Uterus (tissue), 4 donors: ENCODE measurements around the gene NR2F6. TPM values are rescaled to one million over a fixed set of nuclear protein-coding genes. Genes with fewer than 3 reads are reported as not detected.

ENCODE experiments used
- DNase-seq, 2 donors: peaks; one replicate each; pipeline ENCODE4 v3.0.0-alpha.2; 2019 to 2020
- H3K27ac ChIP-seq, 2 donors: fragments of 200-600 bp; sonication (generic); 1 replicate in 1 of 2; 2 replicates in 1 of 2; pipeline ENCODE4 v1.5.1; 2016 to 2018
- H3K27me3 ChIP-seq, 2 donors: fragments of 200-600 bp; sonication (generic); one replicate each; pipeline ENCODE4 v1.5.1; 2018 to 2019; ENCODE audit warnings: control low read depth in 1 of 2
- H3K36me3 ChIP-seq, 2 donors: fragments of 200-600 bp; sonication (generic); one replicate each; pipeline ENCODE4 v1.5.1; 2019; ENCODE audit warnings: control low read depth in 1 of 2
- H3K4me1 ChIP-seq, 2 donors: fragments of 200-600 bp; sonication (generic); one replicate each; pipeline ENCODE4 v1.5.1; 2018 to 2019; ENCODE audit warnings: control low read depth in 1 of 2
- H3K4me3 ChIP-seq, 2 donors: fragments of 200-600 bp; sonication (generic); 1 replicate in 1 of 2; 2 replicates in 1 of 2; pipeline ENCODE4 v1.5.1; 2018 to 2019; ENCODE audit warnings: mild to moderate bottlenecking in 1 of 2
- H3K9me3 ChIP-seq, 2 donors: fragments of 200-600 bp; sonication (generic); one replicate each; pipeline ENCODE4 v1.5.1; 2019; ENCODE audit warnings: control low read depth in 1 of 2
- POLR2A ChIP-seq, 2 donors: fragments of 450-650 bp; IDR thresholded peaks; one replicate each; pipeline ENCODE4 v1.6.1; 2016; ENCODE audit warnings: antibody characterized with exemption in 2 of 2, mild to moderate bottlenecking in 1 of 2, moderate library complexity in 1 of 2
- intact Hi-C: fragments of 100-400 bp; cut with DNase I; formaldehyde crosslinking; loops from one replicate; pipeline ENCODE4 v1.15.1; 2023; ENCODE audit warnings: low total_unique reads
- total RNA-seq, 4 donors: library from RNA; depleted of rRNA in 3 of 4; stranded (reverse); fragments of >200 nt in 3 of 4; gene quantifications; one replicate each; pipeline versions ENCODE4 v1.1.0 to v1.2.4, GENCODE V29; 2014 to 2023
- TF ChIP-seq, protein P1 (sequence below), 4 experiments: fragments of 200-600 bp in 2 of 4; fragments of 450-650 bp in 2 of 4; sonication (generic) in 2 of 4; IDR thresholded peaks; one replicate each; pipeline ENCODE4 v1.5.1; 2016 to 2019; ENCODE audit warnings: antibody characterized with exemption in 4 of 4, mild to moderate bottlenecking in 2 of 4, moderate library complexity in 1 of 4
- donor health status: DM: yes; HTN: yes; CAD: no.

Gene NR2F6
- total RNA-seq, 4 donors from 2014 or later: 14.3 to 45.0 (median 36.0) TPM

DNA sequence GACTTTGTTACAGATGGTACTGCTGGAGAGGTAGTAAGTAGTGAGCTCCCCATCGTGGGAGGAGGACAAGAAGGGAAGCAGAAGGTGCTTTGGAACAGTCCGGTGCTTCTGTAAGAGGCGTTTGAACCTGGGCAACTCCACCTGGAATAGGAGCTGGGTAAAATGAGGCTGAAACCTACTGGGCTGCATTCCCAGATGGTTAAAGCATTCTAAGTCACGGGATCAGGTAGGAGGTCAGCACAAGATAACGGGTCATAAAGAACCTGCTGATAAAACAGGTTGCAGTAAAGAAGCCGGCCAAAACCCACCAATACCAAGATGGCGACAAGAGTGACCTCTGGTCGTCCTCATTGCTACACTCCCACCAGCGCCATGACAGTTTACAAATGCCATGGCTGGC, 41.0 kb upstream of the NR2F6 start:
- TF ChIP-seq, protein P1, sequence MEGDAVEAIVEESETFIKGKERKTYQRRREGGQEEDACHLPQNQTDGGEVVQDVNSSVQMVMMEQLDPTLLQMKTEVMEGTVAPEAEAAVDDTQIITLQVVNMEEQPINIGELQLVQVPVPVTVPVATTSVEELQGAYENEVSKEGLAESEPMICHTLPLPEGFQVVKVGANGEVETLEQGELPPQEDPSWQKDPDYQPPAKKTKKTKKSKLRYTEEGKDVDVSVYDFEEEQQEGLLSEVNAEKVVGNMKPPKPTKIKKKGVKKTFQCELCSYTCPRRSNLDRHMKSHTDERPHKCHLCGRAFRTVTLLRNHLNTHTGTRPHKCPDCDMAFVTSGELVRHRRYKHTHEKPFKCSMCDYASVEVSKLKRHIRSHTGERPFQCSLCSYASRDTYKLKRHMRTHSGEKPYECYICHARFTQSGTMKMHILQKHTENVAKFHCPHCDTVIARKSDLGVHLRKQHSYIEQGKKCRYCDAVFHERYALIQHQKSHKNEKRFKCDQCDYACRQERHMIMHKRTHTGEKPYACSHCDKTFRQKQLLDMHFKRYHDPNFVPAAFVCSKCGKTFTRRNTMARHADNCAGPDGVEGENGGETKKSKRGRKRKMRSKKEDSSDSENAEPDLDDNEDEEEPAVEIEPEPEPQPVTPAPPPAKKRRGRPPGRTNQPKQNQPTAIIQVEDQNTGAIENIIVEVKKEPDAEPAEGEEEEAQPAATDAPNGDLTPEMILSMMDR (IDR thresholded peaks at IDR 0.05): no peak
- no peak for TF ChIP-seq POLR2A (IDR thresholded peaks at IDR 0.05)
- H3K9me3 ChIP-seq: no peaks in the 10 kb centered on the region
- intact Hi-C loops: no loop called here
- peaks cover 0 to 8% of the 10 kb centered on the region in 2 donors for H3K4me1 ChIP-seq
- H3K27me3 ChIP-seq: peaks cover 0 to 6% of the 10 kb centered on the region in 2 donors
- no peaks in the 10 kb centered on the region for H3K36me3 ChIP-seq
- no peak overlapping the region for H3K27ac ChIP-seq
- no peak for DNase-seq
- H3K4me3 ChIP-seq: no peak overlapping the region

DNA sequence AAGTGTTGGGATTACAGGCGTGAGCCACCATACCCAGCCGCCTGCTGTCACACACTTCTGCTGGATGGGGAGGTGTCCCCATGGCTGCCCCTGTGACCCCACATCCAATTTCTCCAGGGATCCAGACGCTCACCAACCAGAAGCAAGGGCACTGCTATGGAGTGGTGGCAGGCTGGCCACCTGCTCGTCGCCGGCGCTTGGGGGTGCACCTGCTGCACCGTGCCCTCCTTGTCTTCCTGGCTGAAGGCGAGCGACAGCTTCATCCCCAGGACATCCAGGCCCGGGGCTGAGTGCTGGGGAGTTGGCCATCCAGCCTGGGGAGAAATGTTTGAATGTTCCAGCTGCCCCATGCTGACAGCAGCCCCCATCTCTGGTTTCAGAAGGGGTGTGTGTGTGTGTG, 40.5 kb upstream of the NR2F6 start:
- intact Hi-C loops: no loop called here
- Histone ChIP-seq H3K9me3 (no peaks in the 10 kb centered on the region), H3K36me3 (no peaks in the 10 kb centered on the region), H3K4me1 (peaks cover 0 to 13% of the 10 kb centered on the region in 2 donors), H3K4me3 (no peak overlapping the region), H3K27me3 (peaks cover 4 to 11% of the 10 kb centered on the region in 2 donors), H3K27ac (no peak overlapping the region)
- no peak for TF ChIP-seq POLR2A (IDR thresholded peaks at IDR 0.05)
- TF ChIP-seq, protein P1 (IDR thresholded peaks at IDR 0.05): no peak
- no peak for DNase-seq

DNA sequence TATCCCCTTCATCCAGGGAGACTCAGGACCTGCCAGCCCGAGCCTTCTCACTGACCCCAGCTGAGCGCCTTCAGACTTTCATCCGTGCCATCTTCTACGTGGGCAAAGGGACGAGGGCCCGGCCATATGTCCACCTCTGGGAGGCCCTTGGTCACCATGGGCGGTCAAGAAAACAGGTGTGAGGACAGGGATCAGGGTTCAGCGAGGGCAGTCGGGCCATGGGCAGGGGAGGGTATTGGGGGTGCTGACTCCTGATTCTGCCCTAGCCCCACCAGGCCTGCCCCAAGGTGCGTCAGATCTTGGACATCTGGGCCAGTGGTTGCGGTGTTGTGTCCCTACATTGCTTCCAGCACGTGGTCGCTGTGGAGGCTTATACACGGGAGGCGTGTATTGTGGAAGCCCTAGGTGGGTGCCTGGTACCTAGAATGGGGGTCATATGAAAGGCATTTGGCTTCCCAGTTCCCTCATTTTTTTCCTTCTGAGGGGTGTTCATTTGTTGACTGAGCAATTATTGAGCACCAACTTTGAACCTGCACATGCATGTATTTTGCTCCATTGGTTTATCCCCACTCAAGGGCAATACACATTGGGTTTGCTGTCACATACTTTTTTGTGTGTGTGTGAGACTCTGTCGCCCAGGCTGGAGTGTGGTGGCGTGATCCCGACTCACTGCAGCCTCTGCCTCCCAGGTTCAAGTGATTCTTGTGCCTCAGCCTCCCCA, 39.9 kb upstream of the NR2F6 start:
- no peak for DNase-seq
- TF ChIP-seq, protein P1 (IDR thresholded peaks at IDR 0.05): no peak
- TF ChIP-seq POLR2A (IDR thresholded peaks at IDR 0.05): no peak
- H3K27me3 ChIP-seq: peaks cover 5 to 12% of the 10 kb centered on the region in 2 donors
- H3K9me3 ChIP-seq: no peaks in the 10 kb centered on the region
- no peak overlapping the region for H3K4me3 ChIP-seq
- no peak overlapping the region for H3K27ac ChIP-seq
- no peaks in the 10 kb centered on the region for H3K36me3 ChIP-seq
- peaks cover 0 to 13% of the 10 kb centered on the region in 2 donors for H3K4me1 ChIP-seq
- intact Hi-C loops: no loop called here

DNA sequence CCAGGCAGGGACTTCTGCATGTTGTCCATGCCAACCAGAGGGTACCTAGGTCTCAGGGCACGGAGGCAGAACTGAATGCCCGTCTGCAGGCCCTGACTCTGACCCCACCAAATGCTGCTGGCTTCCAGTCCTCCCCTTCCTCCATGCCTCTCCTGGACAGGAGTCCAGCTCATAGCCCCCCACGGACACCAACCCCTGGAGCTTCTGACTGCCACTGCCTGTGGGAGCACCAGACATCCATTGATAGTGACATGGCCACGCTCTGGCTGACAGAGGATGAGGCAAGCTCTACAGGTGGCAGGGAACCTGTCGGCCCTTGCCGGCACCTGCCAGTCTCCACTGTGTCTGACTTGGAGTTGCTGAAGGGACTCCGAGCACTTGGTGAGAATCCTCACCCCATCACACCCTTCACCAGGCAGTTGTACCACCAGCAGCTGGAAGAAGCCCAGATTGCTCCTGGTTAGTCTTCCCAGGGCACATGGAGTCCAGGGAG, 37.8 kb upstream of the NR2F6 start:
- Histone ChIP-seq H3K27ac (no peak overlapping the region), H3K9me3 (no peaks in the 10 kb centered on the region), H3K27me3 (peaks cover 5 to 12% of the 10 kb centered on the region in 2 donors), H3K4me1 (peaks cover 0 to 13% of the 10 kb centered on the region in 2 donors), H3K36me3 (no peaks in the 10 kb centered on the region), H3K4me3 (no peak overlapping the region)
- DNase-seq: no peak
- TF ChIP-seq, protein P1 (IDR thresholded peaks at IDR 0.05): no peak
- intact Hi-C loops: no loop called here

DNA sequence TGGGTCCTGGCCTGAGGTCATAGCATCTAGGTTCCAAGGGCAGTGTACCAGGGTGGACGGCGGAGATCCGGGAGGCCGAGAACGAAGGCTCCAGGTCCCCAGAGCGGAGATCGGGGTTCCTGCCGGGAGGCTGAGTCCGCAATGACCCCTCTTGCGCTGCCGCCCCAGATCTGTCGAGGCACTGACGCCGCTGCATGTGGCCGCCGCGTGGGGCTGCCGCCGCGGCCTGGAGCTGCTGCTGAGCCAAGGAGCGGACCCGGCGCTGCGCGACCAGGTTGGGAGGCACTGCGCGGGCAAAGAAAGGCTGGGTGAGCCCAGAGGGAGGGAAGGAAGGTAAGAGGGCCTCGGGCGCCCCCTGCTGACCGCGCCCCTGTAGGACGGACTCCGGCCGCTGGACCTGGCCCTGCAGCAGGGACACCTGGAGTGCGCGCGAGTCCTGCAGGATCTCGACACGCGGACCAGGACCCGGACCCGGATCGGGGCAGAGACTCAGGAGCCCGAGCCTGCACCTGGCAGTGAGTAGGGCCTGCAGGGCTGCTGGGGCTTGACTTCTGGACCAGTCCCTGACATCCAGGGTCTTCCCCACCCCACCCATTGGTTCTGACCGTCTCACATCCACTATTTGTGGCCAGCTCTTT, 36.9 kb upstream of the NR2F6 start:
- no peaks in the 10 kb centered on the region for H3K36me3 ChIP-seq
- TF ChIP-seq, protein P1 (IDR thresholded peaks at IDR 0.05): peak; percentile 86 to 95 (median 87)
- TF ChIP-seq POLR2A (IDR thresholded peaks at IDR 0.05): no peak
- no peak overlapping the region for H3K27ac ChIP-seq
- peaks cover 5 to 12% of the 10 kb centered on the region in 2 donors for H3K27me3 ChIP-seq
- no peak overlapping the region for H3K4me3 ChIP-seq
- H3K9me3 ChIP-seq: no peaks in the 10 kb centered on the region
- intact Hi-C loops: no loop called here
- H3K4me1 ChIP-seq: peaks cover 0 to 13% of the 10 kb centered on the region in 2 donors
- peak; percentile 73 to 76 for DNase-seq
